Pericardium fibroblast (primary cell): ENCODE results near the gene CIAO2A. TPM values are rescaled to one million over a fixed set of nuclear protein-coding genes. Genes with fewer than 3 reads are reported as not detected.

Experiments used
- total RNA-seq: library from RNA; depleted of rRNA; stranded (reverse); fragments of >200 nt; gene quantifications from 2 replicates; pipeline ENCODE4 v1.2.3, GENCODE V29; 2015

CIAO2A gene
- 40.9 and 43.6 TPM in 2 replicates for total RNA-seq

GRCh38 chr15:64093627-64094417 is at the start of gene CIAO2A:
TSS of gene CIAO2A (minus strand) at chr15:64093838. CDS start at chr15:64093768, 70 bp downstream.

GRCh38 chr15:64095795-64096667 is 2.4 kb upstream of the CIAO2A start, which contains the start of gene SNX1:
TSS of gene SNX1 (plus strand) at chr15:64095982. CDS start at chr15:64096014, 32 bp downstream.

GRCh38 chr15:64046421-64047153 is 47.1 kb downstream of the CIAO2A start, which contains the start of gene DAPK2:
TSS of gene DAPK2 (minus strand) at chr15:64046485. CDS start at chr15:64040261, 6,224 bp downstream.

Other genes starting within 250 kb of the CIAO2A start
- 2.3 and 3.0 TPM in 2 replicates for gene DAPK2, start 47.4 kb downstream of the CIAO2A start, total RNA-seq
- 30.1 and 34.8 TPM in 2 replicates for gene SNX1, start 2.1 kb upstream of the CIAO2A start, total RNA-seq
- 0.09 and 0.12 TPM in 2 replicates for gene SNX22, start 57.9 kb upstream of the CIAO2A start, total RNA-seq
- 535 and 996 TPM in 2 replicates for gene PPIB, start 69.2 kb upstream of the CIAO2A start, total RNA-seq